MM.1S (cell line): ENCODE results near the gene APBB3.

Source experiments
- EZH2 ChIP-seq: fragments of 300-600 bp; sonication (generic); optimal IDR thresholded peaks from 2 replicates; pipeline ENCODE3; 2017; ENCODE audit warnings: low read depth, mild to moderate bottlenecking, antibody characterized with exemption, low read length, mixed read lengths
- EZH2phosphoT487 ChIP-seq: fragments of 300-600 bp; sonication (generic); IDR thresholded peaks from 2 replicates; pipeline ENCODE4 v1.6.1; 2018; ENCODE audit warnings: antibody characterized with exemption, low read length
- TF ChIP-seq, protein P1 (sequence below): fragments of 300-600 bp; sonication (generic); IDR thresholded peaks from 2 replicates; pipeline ENCODE4 v1.5.1; 2016; ENCODE audit warnings: antibody characterized with exemption, low read length, mixed read lengths

DNA sequence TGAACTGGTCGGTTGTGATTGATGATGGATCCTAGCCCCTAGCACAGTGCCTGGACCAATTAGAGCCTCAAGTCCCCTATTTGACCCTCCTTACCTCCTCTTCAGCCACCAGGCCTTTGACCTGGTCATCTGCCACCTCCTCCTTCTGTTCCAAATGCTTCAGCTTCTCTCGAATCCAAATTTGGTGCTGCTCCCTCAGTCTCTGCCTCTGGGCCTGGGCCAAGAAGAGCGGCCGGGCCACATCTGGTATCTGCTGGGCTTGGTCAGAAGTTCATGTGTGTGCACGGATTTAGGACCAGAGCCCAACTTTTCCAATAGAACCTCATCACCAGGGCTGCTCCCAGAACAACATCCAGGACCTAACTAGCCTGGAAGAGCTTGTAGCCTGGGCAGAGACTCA, 6.7 kb upstream of the APBB3 start:
- TF ChIP-seq, protein P1, sequence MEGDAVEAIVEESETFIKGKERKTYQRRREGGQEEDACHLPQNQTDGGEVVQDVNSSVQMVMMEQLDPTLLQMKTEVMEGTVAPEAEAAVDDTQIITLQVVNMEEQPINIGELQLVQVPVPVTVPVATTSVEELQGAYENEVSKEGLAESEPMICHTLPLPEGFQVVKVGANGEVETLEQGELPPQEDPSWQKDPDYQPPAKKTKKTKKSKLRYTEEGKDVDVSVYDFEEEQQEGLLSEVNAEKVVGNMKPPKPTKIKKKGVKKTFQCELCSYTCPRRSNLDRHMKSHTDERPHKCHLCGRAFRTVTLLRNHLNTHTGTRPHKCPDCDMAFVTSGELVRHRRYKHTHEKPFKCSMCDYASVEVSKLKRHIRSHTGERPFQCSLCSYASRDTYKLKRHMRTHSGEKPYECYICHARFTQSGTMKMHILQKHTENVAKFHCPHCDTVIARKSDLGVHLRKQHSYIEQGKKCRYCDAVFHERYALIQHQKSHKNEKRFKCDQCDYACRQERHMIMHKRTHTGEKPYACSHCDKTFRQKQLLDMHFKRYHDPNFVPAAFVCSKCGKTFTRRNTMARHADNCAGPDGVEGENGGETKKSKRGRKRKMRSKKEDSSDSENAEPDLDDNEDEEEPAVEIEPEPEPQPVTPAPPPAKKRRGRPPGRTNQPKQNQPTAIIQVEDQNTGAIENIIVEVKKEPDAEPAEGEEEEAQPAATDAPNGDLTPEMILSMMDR = no peak
- TF ChIP-seq EZH2 (no peak), EZH2phosphoT487 (no peak)
